ENCODE results near the gene CELSR3. TPM values are rescaled to one million over a fixed set of nuclear protein-coding genes. Genes with fewer than 3 reads are reported as not detected.

The CELSR3 gene, protein sequence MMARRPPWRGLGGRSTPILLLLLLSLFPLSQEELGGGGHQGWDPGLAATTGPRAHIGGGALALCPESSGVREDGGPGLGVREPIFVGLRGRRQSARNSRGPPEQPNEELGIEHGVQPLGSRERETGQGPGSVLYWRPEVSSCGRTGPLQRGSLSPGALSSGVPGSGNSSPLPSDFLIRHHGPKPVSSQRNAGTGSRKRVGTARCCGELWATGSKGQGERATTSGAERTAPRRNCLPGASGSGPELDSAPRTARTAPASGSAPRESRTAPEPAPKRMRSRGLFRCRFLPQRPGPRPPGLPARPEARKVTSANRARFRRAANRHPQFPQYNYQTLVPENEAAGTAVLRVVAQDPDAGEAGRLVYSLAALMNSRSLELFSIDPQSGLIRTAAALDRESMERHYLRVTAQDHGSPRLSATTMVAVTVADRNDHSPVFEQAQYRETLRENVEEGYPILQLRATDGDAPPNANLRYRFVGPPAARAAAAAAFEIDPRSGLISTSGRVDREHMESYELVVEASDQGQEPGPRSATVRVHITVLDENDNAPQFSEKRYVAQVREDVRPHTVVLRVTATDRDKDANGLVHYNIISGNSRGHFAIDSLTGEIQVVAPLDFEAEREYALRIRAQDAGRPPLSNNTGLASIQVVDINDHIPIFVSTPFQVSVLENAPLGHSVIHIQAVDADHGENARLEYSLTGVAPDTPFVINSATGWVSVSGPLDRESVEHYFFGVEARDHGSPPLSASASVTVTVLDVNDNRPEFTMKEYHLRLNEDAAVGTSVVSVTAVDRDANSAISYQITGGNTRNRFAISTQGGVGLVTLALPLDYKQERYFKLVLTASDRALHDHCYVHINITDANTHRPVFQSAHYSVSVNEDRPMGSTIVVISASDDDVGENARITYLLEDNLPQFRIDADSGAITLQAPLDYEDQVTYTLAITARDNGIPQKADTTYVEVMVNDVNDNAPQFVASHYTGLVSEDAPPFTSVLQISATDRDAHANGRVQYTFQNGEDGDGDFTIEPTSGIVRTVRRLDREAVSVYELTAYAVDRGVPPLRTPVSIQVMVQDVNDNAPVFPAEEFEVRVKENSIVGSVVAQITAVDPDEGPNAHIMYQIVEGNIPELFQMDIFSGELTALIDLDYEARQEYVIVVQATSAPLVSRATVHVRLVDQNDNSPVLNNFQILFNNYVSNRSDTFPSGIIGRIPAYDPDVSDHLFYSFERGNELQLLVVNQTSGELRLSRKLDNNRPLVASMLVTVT (N-terminal part only)
- 6.4 TPM for polyA plus RNA-seq (2012; ENCODE audit: insufficient read length, low read depth)

DNA sequence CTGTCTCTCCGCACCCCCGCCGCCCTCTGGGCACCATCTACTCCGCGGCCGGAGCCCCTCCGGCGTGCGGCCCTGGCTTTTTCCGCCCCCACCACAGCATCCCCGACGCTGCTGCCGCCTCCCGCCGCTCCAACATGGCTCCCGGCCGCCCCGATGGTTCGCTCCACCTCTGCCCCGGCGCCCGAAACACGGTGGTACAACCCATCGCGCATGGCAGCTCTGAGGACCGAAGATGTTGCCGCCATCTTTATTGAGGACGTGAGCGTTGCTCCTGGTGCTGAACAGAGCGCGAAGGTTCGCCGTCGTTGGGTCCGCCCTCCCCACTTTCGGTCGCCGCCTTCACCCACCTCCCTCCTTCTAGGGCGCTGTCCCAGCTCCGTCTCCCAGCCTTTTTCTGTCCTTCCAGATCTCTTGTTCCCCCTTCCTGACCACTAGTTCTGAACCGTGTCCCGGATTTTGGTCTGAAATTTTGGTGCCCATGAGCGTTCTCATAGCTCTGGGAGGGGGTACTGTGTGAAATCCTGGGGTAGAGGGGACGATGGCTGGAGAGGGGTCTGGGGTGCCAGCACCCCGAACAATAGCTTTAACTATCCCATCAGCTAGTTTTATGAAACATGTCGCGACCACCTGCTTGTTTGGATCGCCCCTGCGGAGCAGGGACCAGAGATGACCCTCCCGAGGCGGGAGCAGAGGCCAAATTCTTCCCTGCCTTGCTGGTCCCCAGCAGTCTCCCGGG lies at the start of gene CELSR3:
Gene CELSR3, minus strand, starts transcription at position 134 of the 736 bp plus-strand sequence. CDS start 252 bp downstream, outside the sequence.
- no peak for TF ChIP-seq FOXP2 (optimal IDR thresholded peaks at IDR 0.05; ENCODE audit: borderline replicate concordance, extremely low read depth, extremely low read length, insufficient read depth)
- no peak for TF ChIP-seq TAF1 (IDR thresholded peaks at IDR 0.05; ENCODE audit: borderline replicate concordance, insufficient read depth, low read length)
- TF ChIP-seq, protein P1, sequence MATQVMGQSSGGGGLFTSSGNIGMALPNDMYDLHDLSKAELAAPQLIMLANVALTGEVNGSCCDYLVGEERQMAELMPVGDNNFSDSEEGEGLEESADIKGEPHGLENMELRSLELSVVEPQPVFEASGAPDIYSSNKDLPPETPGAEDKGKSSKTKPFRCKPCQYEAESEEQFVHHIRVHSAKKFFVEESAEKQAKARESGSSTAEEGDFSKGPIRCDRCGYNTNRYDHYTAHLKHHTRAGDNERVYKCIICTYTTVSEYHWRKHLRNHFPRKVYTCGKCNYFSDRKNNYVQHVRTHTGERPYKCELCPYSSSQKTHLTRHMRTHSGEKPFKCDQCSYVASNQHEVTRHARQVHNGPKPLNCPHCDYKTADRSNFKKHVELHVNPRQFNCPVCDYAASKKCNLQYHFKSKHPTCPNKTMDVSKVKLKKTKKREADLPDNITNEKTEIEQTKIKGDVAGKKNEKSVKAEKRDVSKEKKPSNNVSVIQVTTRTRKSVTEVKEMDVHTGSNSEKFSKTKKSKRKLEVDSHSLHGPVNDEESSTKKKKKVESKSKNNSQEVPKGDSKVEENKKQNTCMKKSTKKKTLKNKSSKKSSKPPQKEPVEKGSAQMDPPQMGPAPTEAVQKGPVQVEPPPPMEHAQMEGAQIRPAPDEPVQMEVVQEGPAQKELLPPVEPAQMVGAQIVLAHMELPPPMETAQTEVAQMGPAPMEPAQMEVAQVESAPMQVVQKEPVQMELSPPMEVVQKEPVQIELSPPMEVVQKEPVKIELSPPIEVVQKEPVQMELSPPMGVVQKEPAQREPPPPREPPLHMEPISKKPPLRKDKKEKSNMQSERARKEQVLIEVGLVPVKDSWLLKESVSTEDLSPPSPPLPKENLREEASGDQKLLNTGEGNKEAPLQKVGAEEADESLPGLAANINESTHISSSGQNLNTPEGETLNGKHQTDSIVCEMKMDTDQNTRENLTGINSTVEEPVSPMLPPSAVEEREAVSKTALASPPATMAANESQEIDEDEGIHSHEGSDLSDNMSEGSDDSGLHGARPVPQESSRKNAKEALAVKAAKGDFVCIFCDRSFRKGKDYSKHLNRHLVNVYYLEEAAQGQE (IDR thresholded peaks at IDR 0.05; ENCODE audit: insufficient read depth in 1 of 2, low read depth in 2 of 2, low read length in 2 of 2), result peak; percentile 68 to 70; a peak in 3 of 4 replicates

DNA sequence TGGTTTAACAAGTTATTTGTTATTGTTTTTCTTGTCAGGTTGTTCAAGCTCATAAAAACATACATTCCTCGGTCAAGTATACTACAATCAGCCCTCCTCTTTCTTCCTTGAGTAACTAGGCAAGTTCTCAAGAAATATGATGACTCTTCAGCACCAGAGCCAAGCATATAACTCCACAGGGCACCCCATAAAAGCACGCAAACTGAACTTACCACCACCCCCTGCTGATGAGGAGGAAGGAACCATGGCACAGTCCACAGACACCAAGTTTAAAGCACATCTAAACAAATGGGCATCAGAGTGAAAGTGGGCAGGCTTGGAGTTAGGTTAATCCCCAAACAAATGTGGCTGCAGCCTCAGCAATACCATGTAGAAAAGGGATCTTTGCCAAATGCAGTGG lies 49.0 kb upstream of the CELSR3 start:
- TF ChIP-seq, protein P1 (IDR thresholded peaks at IDR 0.05; ENCODE audit: insufficient read depth in 1 of 2, low read depth in 2 of 2, low read length in 2 of 2), result no peak
- TF ChIP-seq FOXP2 (optimal IDR thresholded peaks at IDR 0.05; ENCODE audit: borderline replicate concordance, extremely low read depth, extremely low read length, insufficient read depth) (no peak), TAF1 (IDR thresholded peaks at IDR 0.05; ENCODE audit: borderline replicate concordance, insufficient read depth, low read length) (no peak), POLR2AphosphoS5 (IDR thresholded peaks at IDR 0.05; ENCODE audit: low read depth, low read length) (no peak), SIN3A (IDR thresholded peaks at IDR 0.05; ENCODE audit: borderline replicate concordance, insufficient read depth, low read length) (no peak)

GRCh38 chr3:48709051-48709461 lies 46.4 kb upstream of the CELSR3 start:
- no peak for TF ChIP-seq FOXP2 (optimal IDR thresholded peaks at IDR 0.05; ENCODE audit: borderline replicate concordance, extremely low read depth, extremely low read length, insufficient read depth)
- TF ChIP-seq TAF1 (IDR thresholded peaks at IDR 0.05; ENCODE audit: borderline replicate concordance, insufficient read depth, low read length), result no peak
- TF ChIP-seq POLR2AphosphoS5 (IDR thresholded peaks at IDR 0.05; ENCODE audit: low read depth, low read length), result no peak
- no peak for TF ChIP-seq SIN3A (IDR thresholded peaks at IDR 0.05; ENCODE audit: borderline replicate concordance, insufficient read depth, low read length)
- TF ChIP-seq, protein P1 (IDR thresholded peaks at IDR 0.05; ENCODE audit: insufficient read depth in 1 of 2, low read depth in 2 of 2, low read length in 2 of 2), result no peak

GRCh38 chr3:48708481-48708889 lies 45.8 kb upstream of the CELSR3 start:
- TF ChIP-seq, protein P1 (IDR thresholded peaks at IDR 0.05; ENCODE audit: insufficient read depth in 1 of 2, low read depth in 2 of 2, low read length in 2 of 2), result no peak
- TF ChIP-seq FOXP2 (optimal IDR thresholded peaks at IDR 0.05; ENCODE audit: borderline replicate concordance, extremely low read depth, extremely low read length, insufficient read depth) (no peak), POLR2AphosphoS5 (IDR thresholded peaks at IDR 0.05; ENCODE audit: low read depth, low read length) (no peak), SIN3A (IDR thresholded peaks at IDR 0.05; ENCODE audit: borderline replicate concordance, insufficient read depth, low read length) (no peak), TAF1 (IDR thresholded peaks at IDR 0.05; ENCODE audit: borderline replicate concordance, insufficient read depth, low read length) (no peak)

Measured in PFSK-1 (cell line).